HAP-1 (cell line): ENCODE data around the gene ADCY9.

Source experiments
- DNase-seq, 2 experiments: peaks; one replicate each; pipeline ENCODE4 v3.0.0-alpha.2; 2016 to 2020; ENCODE audit warnings: low spot score in 2 of 2
- H3K27me3 ChIP-seq: fragments of 250-450 bp; sonication (Bioruptor Pico); 2 replicates; pipeline ENCODE4 v1.5.1; 2020; ENCODE audit warnings: low read depth, mild to moderate bottlenecking, moderate library complexity
- H3K36me3 ChIP-seq: fragments of 250-450 bp; sonication (Bioruptor Pico); replicated peaks from 2 replicates; pipeline ENCODE4 v1.5.1; 2020; ENCODE audit warnings: mild to moderate bottlenecking
- H3K4me1 ChIP-seq: fragments of 250-450 bp; sonication (Bioruptor Pico); 2 replicates; pipeline ENCODE4 v1.5.1; 2020; ENCODE audit warnings: mild to moderate bottlenecking
- H3K4me3 ChIP-seq: fragments of 250-450 bp; sonication (Bioruptor Pico); 2 replicates; pipeline ENCODE4 v1.5.1; 2020; ENCODE audit warnings: mild to moderate bottlenecking, moderate library complexity
- H3K9me3 ChIP-seq: fragments of 250-450 bp; sonication (Bioruptor Pico); 2 replicates; pipeline ENCODE4 v1.5.1; 2020; ENCODE audit warnings: mild to moderate bottlenecking, moderate library complexity
- in situ Hi-C: fragments of 300-500 bp; cut with MboI; formaldehyde crosslinking; loops from 3 replicates; pipeline ENCODE4 v1.14.3; 2020; ENCODE audit warnings: low sequenced_read_pairs, inconsistent platforms, mixed read lengths

Gene ADCY9

GRCh38 chr16:4114257-4115208 is 1.7 kb downstream of the ADCY9 start:
- H3K4me3 ChIP-seq, result peak overlapping the region; percentile 55
- DNase-seq, result no peak
- H3K9me3 ChIP-seq, result 0 out of 2 replicates have a peak, but pooled peaks cover 2% of the 10 kb centered on the region
- in situ Hi-C loops, result loop anchor here (5.0 kb wide), 1 partner anchor 138 kb away; no protein-coding TSS in a partner anchor
- H3K27me3 ChIP-seq, result no peaks in the 10 kb centered on the region
- peaks cover 34% of the 10 kb centered on the region for H3K4me1 ChIP-seq
- peaks cover 16% of the 10 kb centered on the region for H3K36me3 ChIP-seq

DNA sequence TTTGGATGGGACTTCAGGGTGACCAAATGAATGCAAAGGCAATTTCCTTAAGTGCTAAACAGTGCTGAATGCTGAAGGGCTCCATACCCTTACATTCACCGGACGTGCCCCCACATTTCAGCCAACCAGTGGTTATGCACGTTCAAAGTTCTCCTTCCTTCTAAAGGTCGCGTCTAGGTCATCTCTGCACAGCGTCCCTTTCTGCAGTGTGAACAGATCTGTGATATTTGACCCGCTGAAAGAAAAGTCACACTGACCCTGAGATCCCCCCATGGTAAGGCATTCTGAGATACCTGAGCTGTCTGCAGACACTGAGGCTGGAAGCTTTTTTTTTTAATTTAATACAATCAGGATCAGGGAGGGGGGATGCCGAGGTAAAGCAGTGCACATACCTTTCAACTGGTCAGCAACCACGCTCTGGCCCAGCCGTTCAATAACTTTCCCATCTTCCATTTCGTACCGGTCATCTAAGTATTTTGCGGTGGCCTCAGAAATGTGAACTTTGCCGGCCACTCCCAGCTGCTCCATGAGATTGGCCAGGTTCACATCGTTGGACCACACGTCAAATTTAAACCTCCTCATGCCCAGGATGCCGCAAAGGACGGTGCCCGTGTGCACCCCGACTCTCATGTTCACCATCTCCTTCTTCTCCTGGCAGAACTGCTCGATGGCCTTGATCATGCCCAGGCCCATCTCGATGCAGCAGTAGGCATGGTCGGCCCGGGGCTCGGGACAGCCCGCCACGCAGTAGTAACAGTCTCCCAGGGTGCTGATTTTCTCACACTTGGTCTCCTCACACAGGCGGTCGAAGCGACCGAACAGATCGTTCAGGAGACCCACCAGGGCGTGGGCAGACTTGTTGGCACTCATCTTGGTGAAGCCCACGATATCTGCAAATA is 2.6 kb downstream of the ADCY9 start:
- H3K36me3 ChIP-seq, result peaks cover 16% of the 10 kb centered on the region
- in situ Hi-C loops, result loop anchor here (5.0 kb wide), 1 partner anchor 139 kb away; no protein-coding TSS in a partner anchor
- no peaks in the 10 kb centered on the region for H3K27me3 ChIP-seq
- peak overlapping the region; percentile 55 for H3K4me3 ChIP-seq
- peaks cover 34% of the 10 kb centered on the region for H3K4me1 ChIP-seq
- no peak for DNase-seq
- H3K9me3 ChIP-seq, result 0 out of 2 replicates have a peak, but pooled peaks cover 2% of the 10 kb centered on the region

GRCh38 chr16:4111748-4112696 is 4.2 kb downstream of the ADCY9 start:
- Histone ChIP-seq H3K9me3 (no peaks in the 10 kb centered on the region), H3K4me3 (peak overlapping the region; percentile 55), H3K4me1 (peaks cover 33% of the 10 kb centered on the region), H3K27me3 (no peaks in the 10 kb centered on the region), H3K36me3 (peaks cover 21% of the 10 kb centered on the region)
- no peak for DNase-seq
- in situ Hi-C loops, result loop anchor here (5.0 kb wide), 1 partner anchor 140 kb away; no protein-coding TSS in a partner anchor

DNA sequence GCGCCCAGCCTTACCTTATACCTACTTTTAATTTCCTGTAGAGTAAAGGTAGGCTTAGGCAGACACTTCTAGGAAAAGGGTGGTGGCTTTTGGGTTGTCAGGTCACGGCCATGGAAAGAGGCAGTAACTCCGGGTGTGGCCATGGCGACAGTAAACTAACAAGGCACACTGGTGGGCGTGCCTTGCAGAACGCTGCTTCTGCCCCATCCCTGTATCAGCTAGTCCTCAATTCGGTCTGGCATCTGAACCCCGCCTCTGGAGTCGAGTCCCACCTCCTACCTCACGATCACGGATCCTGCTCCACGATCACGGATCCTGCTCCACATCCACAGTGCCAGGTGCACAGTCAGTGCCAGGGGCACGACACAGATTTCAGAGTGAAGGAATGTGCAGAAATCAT is 5.6 kb downstream of the ADCY9 start:
- Histone ChIP-seq H3K9me3 (no peaks in the 10 kb centered on the region), H3K36me3 (peaks cover 21% of the 10 kb centered on the region), H3K27me3 (no peaks in the 10 kb centered on the region), H3K4me1 (peaks cover 29% of the 10 kb centered on the region), H3K4me3 (peak overlapping the region; percentile 55; the same call in 1 of the 2 replicates)
- in situ Hi-C loops, result loop anchor here (5.0 kb wide), 1 partner anchor 142 kb away; no protein-coding TSS in a partner anchor
- peak in 1 of 2 experiments; percentile 46 for DNase-seq

GRCh38 chr16:4110065-4110464 is 6.2 kb downstream of the ADCY9 start:
- Histone ChIP-seq H3K9me3 (no peaks in the 10 kb centered on the region), H3K27me3 (no peaks in the 10 kb centered on the region), H3K36me3 (peaks cover 21% of the 10 kb centered on the region), H3K4me3 (no peak overlapping the region), H3K4me1 (peaks cover 29% of the 10 kb centered on the region)
- in situ Hi-C loops, result loop anchor here (5.0 kb wide), 1 partner anchor 142 kb away; no protein-coding TSS in a partner anchor
- no peak for DNase-seq

GRCh38 chr16:4109250-4109736 is 6.9 kb downstream of the ADCY9 start:
- DNase-seq, result no peak
- Histone ChIP-seq H3K36me3 (peaks cover 19% of the 10 kb centered on the region), H3K4me1 (peaks cover 21% of the 10 kb centered on the region), H3K4me3 (no peak overlapping the region), H3K27me3 (no peaks in the 10 kb centered on the region), H3K9me3 (no peaks in the 10 kb centered on the region)
- in situ Hi-C loops, result no loop called here

DNA sequence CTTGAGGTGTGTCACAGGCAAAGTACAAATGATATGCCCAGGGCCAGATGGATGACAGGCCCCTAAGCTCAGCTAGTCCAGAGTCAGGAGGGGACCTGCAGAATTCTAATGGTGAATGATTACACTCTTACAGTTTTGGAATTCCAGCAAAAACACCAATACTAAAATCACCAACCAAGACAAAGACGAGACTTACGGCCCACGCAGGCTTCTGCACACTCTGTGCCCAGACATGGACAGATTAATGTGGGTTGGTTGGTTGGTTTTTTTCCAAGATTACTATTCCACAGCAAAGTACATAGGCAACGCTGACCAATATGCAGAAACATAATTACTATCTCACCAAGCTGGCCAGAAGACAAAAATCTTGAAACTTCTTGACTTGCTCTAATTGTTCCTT is 9.7 kb downstream of the ADCY9 start:
- Histone ChIP-seq H3K27me3 (no peaks in the 10 kb centered on the region), H3K4me1 (peaks cover 8% of the 10 kb centered on the region), H3K4me3 (no peak overlapping the region), H3K36me3 (peaks cover 16% of the 10 kb centered on the region), H3K9me3 (no peaks in the 10 kb centered on the region)
- in situ Hi-C loops, result no loop called here
- DNase-seq, result no peak

GRCh38 chr16:4105848-4106247 is 10.4 kb downstream of the ADCY9 start:
- Histone ChIP-seq H3K4me1 (peaks cover 1% of the 10 kb centered on the region), H3K36me3 (peaks cover 10% of the 10 kb centered on the region), H3K9me3 (no peaks in the 10 kb centered on the region), H3K4me3 (no peak overlapping the region), H3K27me3 (no peaks in the 10 kb centered on the region)
- DNase-seq, result no peak
- in situ Hi-C loops, result no loop called here

GRCh38 chr16:4103745-4104144 is 12.5 kb downstream of the ADCY9 start:
- 0 out of 2 replicates have a peak, but pooled peaks cover 4% of the 10 kb centered on the region for H3K4me1 ChIP-seq
- no peak overlapping the region for H3K4me3 ChIP-seq
- H3K27me3 ChIP-seq, result no peaks in the 10 kb centered on the region
- H3K9me3 ChIP-seq, result no peaks in the 10 kb centered on the region
- in situ Hi-C loops, result no loop called here
- DNase-seq, result no peak
- H3K36me3 ChIP-seq, result peaks cover 8% of the 10 kb centered on the region; the same call in 1 of the 2 replicates

DNA sequence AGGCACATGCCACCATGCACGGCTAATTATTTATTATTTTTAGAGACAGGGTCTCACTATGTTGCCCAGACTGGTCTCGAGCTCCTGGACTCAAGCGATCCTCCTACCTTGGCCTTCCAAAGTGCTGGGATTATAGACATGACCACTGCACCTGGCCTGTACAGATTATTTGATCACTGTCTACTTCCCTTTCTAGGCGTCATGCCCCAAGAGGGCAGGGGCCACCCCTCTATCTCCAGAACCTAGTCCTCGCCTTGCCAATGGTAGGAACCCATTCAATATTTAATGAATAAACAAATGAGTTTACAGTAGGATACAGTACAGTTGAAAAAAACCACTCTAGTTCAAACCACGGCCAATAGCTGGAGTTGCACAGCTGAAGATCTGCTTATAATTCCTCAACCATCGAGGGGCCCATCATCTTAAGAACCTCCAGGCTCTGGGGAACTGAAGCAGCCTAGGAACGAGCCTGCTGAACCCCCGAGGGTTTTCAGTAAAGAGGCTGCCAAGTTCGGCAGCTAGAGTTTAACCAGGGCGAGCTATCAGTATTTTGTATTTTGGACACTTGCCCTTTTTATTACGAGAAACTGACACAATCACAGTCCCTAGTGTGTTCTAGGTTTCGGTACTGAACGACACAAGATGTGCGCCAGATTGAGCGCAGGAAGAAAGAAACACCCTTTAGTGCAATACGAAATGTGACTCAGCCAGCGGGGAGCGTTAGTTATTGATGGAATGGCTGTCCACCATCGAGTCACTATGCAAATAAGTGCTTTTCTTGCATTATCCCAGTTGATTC is 14.6 kb downstream of the ADCY9 start:
- in situ Hi-C loops, result no loop called here
- no peaks in the 10 kb centered on the region for H3K9me3 ChIP-seq
- peaks cover 4% of the 10 kb centered on the region; the same call in 1 of the 2 replicates for H3K36me3 ChIP-seq
- DNase-seq, result no peak
- peaks cover 9% of the 10 kb centered on the region for H3K4me1 ChIP-seq
- no peaks in the 10 kb centered on the region for H3K27me3 ChIP-seq
- H3K4me3 ChIP-seq, result no peak overlapping the region

GRCh38 chr16:4098501-4098900 is 17.7 kb downstream of the ADCY9 start:
- Histone ChIP-seq H3K4me3 (no peak overlapping the region), H3K36me3 (peaks cover 4% of the 10 kb centered on the region; the same call in 1 of the 2 replicates), H3K9me3 (no peaks in the 10 kb centered on the region), H3K27me3 (no peaks in the 10 kb centered on the region), H3K4me1 (peaks cover 31% of the 10 kb centered on the region)
- DNase-seq, result no peak
- in situ Hi-C loops, result no loop called here

GRCh38 chr16:4097826-4098240 is 18.4 kb downstream of the ADCY9 start:
- Histone ChIP-seq H3K4me3 (no peak overlapping the region), H3K4me1 (peaks cover 31% of the 10 kb centered on the region), H3K27me3 (no peaks in the 10 kb centered on the region), H3K9me3 (no peaks in the 10 kb centered on the region), H3K36me3 (no peaks in the 10 kb centered on the region; the same call in 1 of the 2 replicates)
- in situ Hi-C loops, result no loop called here
- no peak for DNase-seq
